D721Med (cell line): ENCODE results near the gene AQP2.

ENCODE experiments used
- DNase-seq: peaks from one replicate; pipeline ENCODE4 v3.0.0; 2011; ENCODE audit warnings: low spot score; ENCODE audit not compliant: insufficient read length
- FAIRE-seq: peaks from 2 replicates; lab custom pipeline; 2011; peaks lifted over from hg19 to GRCh38; lab: Jason Lieb, UNC
- TF ChIP-seq, protein P1 (sequence below): IDR thresholded peaks from 2 replicates; pipeline ENCODE4 v1.5.1; 2012; ENCODE audit warnings: mild to moderate bottlenecking, control low read depth; ENCODE audit not compliant: insufficient read depth; ENCODE audit errors: missing control alignments

Gene AQP2

DNA sequence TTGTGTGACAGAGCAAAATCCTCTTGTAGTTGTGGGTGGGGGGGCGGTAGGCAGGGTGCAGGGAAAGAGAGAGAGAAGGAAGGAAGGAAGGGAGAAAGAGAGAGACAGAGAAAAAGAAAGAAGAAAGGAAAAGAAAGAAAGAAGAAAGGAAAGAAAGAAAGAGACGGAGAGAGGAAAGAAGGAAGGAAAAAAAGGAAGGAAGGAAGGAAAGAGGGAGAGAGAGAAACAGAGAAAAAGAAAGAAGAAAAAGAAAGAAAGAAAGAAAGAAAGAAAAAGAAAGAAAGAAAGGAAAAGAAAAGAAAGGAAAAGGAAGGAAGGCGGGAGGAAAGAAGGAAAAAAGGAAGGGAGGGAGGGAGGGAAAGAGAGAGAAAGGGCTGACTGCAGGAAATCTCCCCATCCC, 29.2 kb upstream of the AQP2 start:
- DNase-seq (no peak), FAIRE-seq (no peak)
- TF ChIP-seq, protein P1, sequence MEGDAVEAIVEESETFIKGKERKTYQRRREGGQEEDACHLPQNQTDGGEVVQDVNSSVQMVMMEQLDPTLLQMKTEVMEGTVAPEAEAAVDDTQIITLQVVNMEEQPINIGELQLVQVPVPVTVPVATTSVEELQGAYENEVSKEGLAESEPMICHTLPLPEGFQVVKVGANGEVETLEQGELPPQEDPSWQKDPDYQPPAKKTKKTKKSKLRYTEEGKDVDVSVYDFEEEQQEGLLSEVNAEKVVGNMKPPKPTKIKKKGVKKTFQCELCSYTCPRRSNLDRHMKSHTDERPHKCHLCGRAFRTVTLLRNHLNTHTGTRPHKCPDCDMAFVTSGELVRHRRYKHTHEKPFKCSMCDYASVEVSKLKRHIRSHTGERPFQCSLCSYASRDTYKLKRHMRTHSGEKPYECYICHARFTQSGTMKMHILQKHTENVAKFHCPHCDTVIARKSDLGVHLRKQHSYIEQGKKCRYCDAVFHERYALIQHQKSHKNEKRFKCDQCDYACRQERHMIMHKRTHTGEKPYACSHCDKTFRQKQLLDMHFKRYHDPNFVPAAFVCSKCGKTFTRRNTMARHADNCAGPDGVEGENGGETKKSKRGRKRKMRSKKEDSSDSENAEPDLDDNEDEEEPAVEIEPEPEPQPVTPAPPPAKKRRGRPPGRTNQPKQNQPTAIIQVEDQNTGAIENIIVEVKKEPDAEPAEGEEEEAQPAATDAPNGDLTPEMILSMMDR, result no peak

- DNase-seq (no peak), FAIRE-seq (no peak)
- TF ChIP-seq, protein P1, result no peak
These were observed 28.6 kb upstream of the AQP2 start for GRCh38 chr12:49921936-49922335.

GRCh38 chr12:49922349-49923034, 28.0 kb upstream of the AQP2 start:
- TF ChIP-seq, protein P1, result no peak
- FAIRE-seq (no peak), DNase-seq (no peak)

- TF ChIP-seq, protein P1, result no peak
- FAIRE-seq (no peak), DNase-seq (no peak)
These were observed 27.4 kb upstream of the AQP2 start for GRCh38 chr12:49923035-49923644.

DNA sequence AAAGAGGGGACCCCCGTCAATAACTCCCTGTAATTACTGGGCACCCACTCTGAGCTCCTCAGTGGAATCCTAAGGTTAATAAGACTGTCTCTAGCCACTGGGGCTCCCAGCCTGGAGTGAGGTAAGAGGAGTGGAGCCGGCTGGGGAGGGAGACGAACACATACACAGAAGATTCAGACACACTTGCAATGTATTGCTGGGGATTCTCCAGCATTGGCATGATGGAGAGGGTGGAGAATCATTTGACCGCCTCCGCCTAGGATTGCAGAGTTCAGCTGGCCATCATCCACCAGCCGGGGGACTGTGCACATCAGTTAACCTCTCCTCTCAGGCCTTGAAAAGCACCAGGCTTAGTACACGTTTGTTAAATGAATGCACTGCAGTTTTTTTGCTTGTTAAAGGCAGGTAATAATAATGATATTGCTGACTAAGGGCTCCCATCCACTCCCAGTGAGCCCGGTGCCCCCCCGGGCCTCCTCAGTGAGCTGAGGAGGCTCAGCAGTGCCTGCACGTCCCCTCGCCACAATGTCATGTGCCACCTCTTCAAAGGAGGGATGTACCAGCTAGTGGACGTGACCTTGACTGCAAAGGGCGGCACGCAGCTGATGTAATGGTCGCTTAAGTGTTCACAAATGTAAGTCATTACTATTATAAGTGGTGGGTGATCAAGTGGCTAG, 26.5 kb upstream of the AQP2 start:
- DNase-seq (no peak), FAIRE-seq (no peak)
- TF ChIP-seq, protein P1, result no peak

- TF ChIP-seq, protein P1, result no peak
- DNase-seq, result no peak
- FAIRE-seq, result no peak
These were observed 25.8 kb upstream of the AQP2 start for GRCh38 chr12:49924628-49925246.
